H1 (cell line): ENCODE measurements around the gene DYRK2.

Source experiments
- BRCA1 ChIP-seq: IDR thresholded peaks from 2 replicates; pipeline ENCODE4 v1.6.1; 2012; ENCODE audit warnings: low read depth, low read length, improper control_type of control experiment
- CHD1 ChIP-seq: IDR thresholded peaks from 2 replicates; pipeline ENCODE4 v1.6.1; 2012; ENCODE audit warnings: low read depth, low read length, improper control_type of control experiment
- CHD2 ChIP-seq: IDR thresholded peaks from 2 replicates; pipeline ENCODE4 v1.6.1; 2012; ENCODE audit warnings: low read length, improper control_type of control experiment
- CTCF ChIP-seq, 3 experiments: IDR thresholded peaks; 1 replicate in 2 of 3; 2 replicates in 1 of 3; pipeline versions ENCODE4 v1.5.1 to v1.6.1; 2011; ENCODE audit warnings: low read length in 3 of 3, mild to moderate bottlenecking in 3 of 3, inconsistent platforms in 2 of 3, low read depth in 1 of 3, moderate library complexity in 1 of 3; ENCODE audit not compliant: insufficient read depth in 1 of 3; ENCODE audit errors: control extremely low read depth in 1 of 3
- EP300 ChIP-seq, 2 experiments: IDR thresholded peaks; 1 replicate in 1 of 2; 2 replicates in 1 of 2; pipeline ENCODE4 v1.6.1; 2011 to 2012; ENCODE audit warnings: low read depth in 2 of 2, low read length in 2 of 2, mild to moderate bottlenecking in 2 of 2, borderline replicate concordance in 1 of 2, inconsistent platforms in 1 of 2, moderate library complexity in 1 of 2
- FOSL1 ChIP-seq: IDR thresholded peaks from 2 replicates; pipeline ENCODE4 v1.6.1; 2011; ENCODE audit warnings: mild to moderate bottlenecking, low read depth, low read length, moderate library complexity; ENCODE audit not compliant: insufficient read depth
- GABPA ChIP-seq: IDR thresholded peaks from 2 replicates; pipeline ENCODE4 v1.6.1; 2011; ENCODE audit warnings: mild to moderate bottlenecking, low read length, moderate library complexity, borderline replicate concordance; ENCODE audit not compliant: insufficient read depth
- POLR2A ChIP-seq, 2 experiments: IDR thresholded peaks; 1 replicate in 1 of 2; 2 replicates in 1 of 2; pipeline ENCODE4 v1.6.1; 2011; ENCODE audit warnings: low read depth in 2 of 2, low read length in 2 of 2, mild to moderate bottlenecking in 2 of 2; ENCODE audit errors: control extremely low read depth in 1 of 2
- USF2 ChIP-seq: IDR thresholded peaks from 2 replicates; pipeline ENCODE4 v1.6.1; 2011; ENCODE audit warnings: low read length, improper control_type of control experiment
- YY1 ChIP-seq: IDR thresholded peaks from 2 replicates; pipeline ENCODE4 v1.6.1; 2011; ENCODE audit warnings: low read depth, mild to moderate bottlenecking, low read length
- ZNF274 ChIP-seq: IDR thresholded peaks from 2 replicates; pipeline ENCODE4 v1.7.0; 2012; ENCODE audit warnings: low read length, borderline replicate concordance; ENCODE audit errors: extremely low read depth

DNA sequence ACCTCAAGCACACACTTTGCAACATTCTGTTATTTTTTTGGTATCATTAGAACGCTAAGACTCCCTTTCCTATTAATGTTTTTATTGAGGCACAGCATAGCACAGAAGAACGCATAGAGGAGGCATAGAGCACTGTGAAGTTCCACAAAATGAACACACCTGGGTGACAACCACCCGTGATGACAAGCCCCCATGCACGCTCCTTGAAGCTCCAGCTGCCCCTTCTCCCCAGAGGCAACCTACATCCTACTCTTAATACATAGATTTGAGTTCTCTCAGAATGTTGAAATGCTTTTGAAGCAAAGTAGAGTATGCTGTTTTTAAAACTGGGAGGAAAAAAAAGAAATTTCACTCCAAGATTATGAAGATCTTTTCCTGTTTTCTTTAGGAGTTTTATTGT is 55.5 kb downstream of the DYRK2 start:
- no peak for TF ChIP-seq YY1
- TF ChIP-seq GABPA, result no peak
- TF ChIP-seq USF2, result no peak
- TF ChIP-seq BRCA1, result no peak
- TF ChIP-seq POLR2A (IDR thresholded peaks at IDR 0.05; ENCODE audit: control extremely low read depth in 1 of 2, low read depth in 2 of 2, low read length in 2 of 2), result no peak
- TF ChIP-seq ZNF274, result no peak
- TF ChIP-seq CTCF (IDR thresholded peaks at IDR 0.05; ENCODE audit: control extremely low read depth in 1 of 3, insufficient read depth in 1 of 3, low read depth in 1 of 3, low read length in 3 of 3), result no peak
- no peak for TF ChIP-seq CHD1
- TF ChIP-seq EP300 (IDR thresholded peaks at IDR 0.05; ENCODE audit: borderline replicate concordance in 1 of 2, low read depth in 2 of 2, low read length in 2 of 2), result no peak
- no peak for TF ChIP-seq CHD2
- TF ChIP-seq FOSL1, result no peak
